ENCODE data around the gene ELOB. TPM values are rescaled to one million over a fixed set of nuclear protein-coding genes. Genes with fewer than 3 reads are reported as not detected.

The ELOB gene
- total RNA-seq, 1 experiment from 2014 or later: 358 TPM

GRCh38 chr16:2774161-2774891, 2.8 kb downstream of the ELOB start:
- Histone ChIP-seq H4K20me1 (ENCODE audit: insufficient read depth, low read depth, low read length) (peaks cover 20% of the 10 kb centered on the region), H3K9me2 (replicated peaks; ENCODE audit: insufficient read depth, low read length) (no peaks in the 10 kb centered on the region), H3K4me1 (ENCODE audit: low read length) (peaks cover 24% of the 10 kb centered on the region), H3K79me2 (ENCODE audit: low read length) (peaks cover 26% of the 10 kb centered on the region), H3K9me3 (ENCODE audit: low read length) (no peaks in the 10 kb centered on the region), H3K4me2 (ENCODE audit: low read depth, low read length, poor library complexity, severe bottlenecking) (no peak overlapping the region), H3K4me3 (ENCODE audit: low read length) (no peak overlapping the region), H3K9ac (ENCODE audit: low read length) (peak overlapping the region; percentile 95), H3K27ac (ENCODE audit: low read length) (no peak overlapping the region), H3K36me3 (ENCODE audit: insufficient read depth, low read length) (peaks cover 15% of the 10 kb centered on the region; the same call in 1 of the 2 replicates), H3K27me3 (ENCODE audit: low read length) (no peaks in the 10 kb centered on the region), H2AFZ (ENCODE audit: low read length) (no peak overlapping the region)
- DNase-seq: no peak

- Histone ChIP-seq H3K4me1 (ENCODE audit: low read length) (peaks cover 23% of the 10 kb centered on the region), H3K79me2 (ENCODE audit: low read length) (peaks cover 26% of the 10 kb centered on the region), H3K4me3 (ENCODE audit: low read length) (no peak overlapping the region), H2AFZ (ENCODE audit: low read length) (no peak overlapping the region), H3K27me3 (ENCODE audit: low read length) (no peaks in the 10 kb centered on the region), H4K20me1 (ENCODE audit: insufficient read depth, low read depth, low read length) (peaks cover 24% of the 10 kb centered on the region), H3K9ac (ENCODE audit: low read length) (no peak overlapping the region), H3K9me2 (replicated peaks; ENCODE audit: insufficient read depth, low read length) (no peaks in the 10 kb centered on the region), H3K4me2 (ENCODE audit: low read depth, low read length, poor library complexity, severe bottlenecking) (no peak overlapping the region), H3K36me3 (ENCODE audit: insufficient read depth, low read length) (peaks cover 24% of the 10 kb centered on the region; the same call in 1 of the 2 replicates), H3K27ac (ENCODE audit: low read length) (no peak overlapping the region), H3K9me3 (ENCODE audit: low read length) (no peaks in the 10 kb centered on the region)
- DNase-seq: no peak
Observed at GRCh38 chr16:2773188-2773968, 3.7 kb downstream of the ELOB start.

DNA sequence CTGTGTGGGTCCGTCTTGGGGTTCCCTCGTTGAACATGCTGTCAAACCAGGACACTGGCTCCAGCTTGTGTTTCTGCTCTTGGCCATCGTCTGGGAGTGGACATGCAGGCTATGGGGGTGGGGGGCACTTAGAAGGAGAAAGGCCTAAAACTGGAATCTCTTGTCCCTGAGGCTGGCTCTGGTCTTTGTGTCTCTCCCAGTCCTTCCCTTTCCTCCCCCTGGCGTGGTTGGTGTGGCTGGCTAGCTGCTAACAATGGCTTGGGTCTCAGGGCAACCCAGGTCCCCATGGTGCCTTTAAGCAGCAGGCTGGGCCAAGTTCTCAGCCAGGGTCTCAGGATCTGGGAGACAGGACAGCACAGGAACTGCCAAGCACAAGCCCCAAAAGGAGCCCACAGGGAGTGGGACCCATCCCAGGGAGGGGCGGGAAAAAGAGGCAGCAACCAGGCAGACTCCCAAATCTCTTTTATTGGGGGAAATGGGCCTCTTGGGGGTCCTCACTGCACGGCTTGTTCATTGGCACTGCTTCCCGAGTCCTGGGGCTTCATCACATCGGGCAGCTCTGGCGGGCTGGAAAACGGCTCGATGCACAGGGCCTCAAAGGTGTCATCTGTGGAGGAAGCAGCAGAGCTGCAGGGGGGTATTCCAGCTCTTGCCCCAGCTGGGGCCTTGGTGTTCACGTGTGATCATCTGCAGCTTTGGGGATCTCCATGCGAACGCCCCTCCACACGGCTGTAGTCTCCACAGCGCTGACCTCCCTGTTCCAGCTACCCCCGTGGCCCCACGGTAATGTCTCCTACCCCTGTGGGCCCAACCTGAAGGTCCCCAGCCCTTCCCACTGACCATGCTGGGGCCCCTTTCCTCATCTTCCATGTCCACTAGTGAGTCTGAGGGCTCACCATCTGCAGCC, 5.3 kb downstream of the ELOB start:
- H3K36me3 ChIP-seq (ENCODE audit: insufficient read depth, low read length): peaks cover 36% of the 10 kb centered on the region; the same call in 1 of the 2 replicates
- no peaks in the 10 kb centered on the region for H3K9me2 ChIP-seq (replicated peaks; ENCODE audit: insufficient read depth, low read length)
- no peaks in the 10 kb centered on the region for H3K27me3 ChIP-seq (ENCODE audit: low read length)
- no peak for DNase-seq
- H3K4me3 ChIP-seq (ENCODE audit: low read length): no peak overlapping the region
- H3K4me2 ChIP-seq (ENCODE audit: low read depth, low read length, poor library complexity, severe bottlenecking): no peak overlapping the region
- peaks cover 29% of the 10 kb centered on the region for H4K20me1 ChIP-seq (ENCODE audit: insufficient read depth, low read depth, low read length)
- H3K9ac ChIP-seq (ENCODE audit: low read length): no peak overlapping the region
- no peaks in the 10 kb centered on the region for H3K9me3 ChIP-seq (ENCODE audit: low read length)
- peaks cover 19% of the 10 kb centered on the region for H3K4me1 ChIP-seq (ENCODE audit: low read length)
- no peak overlapping the region for H3K27ac ChIP-seq (ENCODE audit: low read length)
- peaks cover 19% of the 10 kb centered on the region for H3K79me2 ChIP-seq (ENCODE audit: low read length)
- H2AFZ ChIP-seq (ENCODE audit: low read length): no peak overlapping the region

- peaks cover 37% of the 10 kb centered on the region for H4K20me1 ChIP-seq (ENCODE audit: insufficient read depth, low read depth, low read length)
- DNase-seq: peak; percentile 80
Observed at GRCh38 chr16:2770057-2770951, 6.8 kb downstream of the ELOB start.

GRCh38 chr16:2769675-2770056, 7.4 kb downstream of the ELOB start:
- Histone ChIP-seq H2AFZ (ENCODE audit: low read length) (no peak overlapping the region), H3K4me2 (ENCODE audit: low read depth, low read length, poor library complexity, severe bottlenecking) (no peak overlapping the region), H3K79me2 (ENCODE audit: low read length) (peaks cover 6% of the 10 kb centered on the region; the same call in 1 of the 2 replicates), H3K4me1 (ENCODE audit: low read length) (peaks cover 4% of the 10 kb centered on the region; the same call in 1 of the 2 replicates), H3K9me2 (replicated peaks; ENCODE audit: insufficient read depth, low read length) (no peaks in the 10 kb centered on the region), H3K9ac (ENCODE audit: low read length) (no peak overlapping the region), H4K20me1 (ENCODE audit: insufficient read depth, low read depth, low read length) (peaks cover 44% of the 10 kb centered on the region), H3K27me3 (ENCODE audit: low read length) (no peaks in the 10 kb centered on the region), H3K9me3 (ENCODE audit: low read length) (no peaks in the 10 kb centered on the region), H3K27ac (ENCODE audit: low read length) (no peak overlapping the region), H3K4me3 (ENCODE audit: low read length) (no peak overlapping the region), H3K36me3 (ENCODE audit: insufficient read depth, low read length) (peaks cover 48% of the 10 kb centered on the region; the same call in 1 of the 2 replicates)
- no peak for DNase-seq

More at GRCh38 chr16:2770057-2770951, 6.8 kb downstream of the ELOB start:
- Histone ChIP-seq H3K4me1 (ENCODE audit: low read length) (peaks cover 10% of the 10 kb centered on the region), H3K9me3 (ENCODE audit: low read length) (no peaks in the 10 kb centered on the region), H3K36me3 (ENCODE audit: insufficient read depth, low read length) (peaks cover 42% of the 10 kb centered on the region; the same call in 1 of the 2 replicates), H3K9me2 (replicated peaks; ENCODE audit: insufficient read depth, low read length) (no peaks in the 10 kb centered on the region), H3K9ac (ENCODE audit: low read length) (no peak overlapping the region), H3K27me3 (ENCODE audit: low read length) (no peaks in the 10 kb centered on the region), H3K79me2 (ENCODE audit: low read length) (peaks cover 8% of the 10 kb centered on the region), H3K4me2 (ENCODE audit: low read depth, low read length, poor library complexity, severe bottlenecking) (no peak overlapping the region), H2AFZ (ENCODE audit: low read length) (no peak overlapping the region), H3K4me3 (ENCODE audit: low read length) (no peak overlapping the region), H3K27ac (ENCODE audit: low read length) (no peak overlapping the region)

GRCh38 chr16:2769100-2769529, 8.0 kb downstream of the ELOB start:
- no peak for DNase-seq
- Histone ChIP-seq H3K27ac (ENCODE audit: low read length) (no peak overlapping the region), H3K9ac (ENCODE audit: low read length) (no peak overlapping the region), H3K4me2 (ENCODE audit: low read depth, low read length, poor library complexity, severe bottlenecking) (no peak overlapping the region), H3K36me3 (ENCODE audit: insufficient read depth, low read length) (peaks cover 54% of the 10 kb centered on the region), H3K4me1 (ENCODE audit: low read length) (peaks cover 3% of the 10 kb centered on the region; the same call in 1 of the 2 replicates), H3K9me2 (replicated peaks; ENCODE audit: insufficient read depth, low read length) (no peaks in the 10 kb centered on the region), H3K79me2 (ENCODE audit: low read length) (peaks cover 12% of the 10 kb centered on the region), H2AFZ (ENCODE audit: low read length) (no peak overlapping the region), H3K4me3 (ENCODE audit: low read length) (no peak overlapping the region), H3K27me3 (ENCODE audit: low read length) (no peaks in the 10 kb centered on the region), H4K20me1 (ENCODE audit: insufficient read depth, low read depth, low read length) (peaks cover 49% of the 10 kb centered on the region), H3K9me3 (ENCODE audit: low read length) (no peaks in the 10 kb centered on the region)

GRCh38 chr16:2768403-2769089, 8.5 kb downstream of the ELOB start:
- no peaks in the 10 kb centered on the region for H3K27me3 ChIP-seq (ENCODE audit: low read length)
- no peaks in the 10 kb centered on the region for H3K9me3 ChIP-seq (ENCODE audit: low read length)
- H3K4me1 ChIP-seq (ENCODE audit: low read length): peaks cover 3% of the 10 kb centered on the region; the same call in 1 of the 2 replicates
- H3K9me2 ChIP-seq (replicated peaks; ENCODE audit: insufficient read depth, low read length): no peaks in the 10 kb centered on the region
- H3K36me3 ChIP-seq (ENCODE audit: insufficient read depth, low read length): peaks cover 59% of the 10 kb centered on the region
- H3K9ac ChIP-seq (ENCODE audit: low read length): no peak overlapping the region
- DNase-seq: no peak
- no peak overlapping the region for H3K27ac ChIP-seq (ENCODE audit: low read length)
- no peak overlapping the region for H2AFZ ChIP-seq (ENCODE audit: low read length)
- H3K4me3 ChIP-seq (ENCODE audit: low read length): no peak overlapping the region
- peaks cover 18% of the 10 kb centered on the region for H3K79me2 ChIP-seq (ENCODE audit: low read length)
- peaks cover 55% of the 10 kb centered on the region for H4K20me1 ChIP-seq (ENCODE audit: insufficient read depth, low read depth, low read length)
- no peak overlapping the region for H3K4me2 ChIP-seq (ENCODE audit: low read depth, low read length, poor library complexity, severe bottlenecking)
